Measurements from ENCODE around the gene CCDC92B.

DNA sequence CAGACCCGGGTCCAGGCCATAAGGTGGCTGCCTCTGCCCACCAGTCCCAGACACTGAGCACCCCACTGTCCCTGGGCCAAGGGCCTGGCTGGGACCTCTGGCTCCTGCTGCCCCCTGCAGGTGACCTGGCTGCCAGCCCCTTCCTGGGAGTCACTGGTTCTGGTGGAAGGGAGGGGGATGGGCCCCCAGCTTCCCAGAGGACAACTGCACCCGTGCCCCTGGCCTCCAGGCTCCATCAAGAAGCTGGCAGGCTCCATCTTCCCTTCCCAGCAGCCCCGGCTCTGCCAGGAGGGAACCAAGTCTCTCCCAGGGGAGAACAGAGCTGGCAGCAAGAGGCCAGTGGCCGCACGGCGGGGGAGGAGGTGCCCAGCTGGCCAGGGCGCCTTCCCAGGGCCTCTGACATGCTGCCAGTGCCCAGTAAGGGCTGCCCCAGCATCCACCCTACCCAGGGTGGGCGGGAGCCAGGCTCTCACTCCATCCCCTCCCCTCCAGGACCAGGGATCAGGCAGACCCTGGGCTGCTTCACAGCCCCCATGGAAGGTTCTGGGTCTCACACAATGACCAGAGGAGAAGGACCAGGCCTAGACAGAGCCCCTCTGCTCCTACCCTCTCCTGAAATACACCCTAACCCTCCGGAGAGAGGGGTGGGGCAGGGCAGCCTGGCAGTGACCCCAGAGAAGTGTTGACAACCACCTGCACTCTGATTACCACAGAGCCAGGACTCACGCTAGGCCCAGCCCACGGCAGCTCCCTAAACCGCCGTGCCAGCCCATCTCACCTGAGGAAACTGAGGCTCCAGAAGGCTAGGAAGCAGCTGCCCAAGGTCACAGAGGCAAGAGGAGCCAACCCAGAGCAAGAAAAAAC, 41.5 kb downstream of the CCDC92B start:
- TF ChIP-seq, protein P1, sequence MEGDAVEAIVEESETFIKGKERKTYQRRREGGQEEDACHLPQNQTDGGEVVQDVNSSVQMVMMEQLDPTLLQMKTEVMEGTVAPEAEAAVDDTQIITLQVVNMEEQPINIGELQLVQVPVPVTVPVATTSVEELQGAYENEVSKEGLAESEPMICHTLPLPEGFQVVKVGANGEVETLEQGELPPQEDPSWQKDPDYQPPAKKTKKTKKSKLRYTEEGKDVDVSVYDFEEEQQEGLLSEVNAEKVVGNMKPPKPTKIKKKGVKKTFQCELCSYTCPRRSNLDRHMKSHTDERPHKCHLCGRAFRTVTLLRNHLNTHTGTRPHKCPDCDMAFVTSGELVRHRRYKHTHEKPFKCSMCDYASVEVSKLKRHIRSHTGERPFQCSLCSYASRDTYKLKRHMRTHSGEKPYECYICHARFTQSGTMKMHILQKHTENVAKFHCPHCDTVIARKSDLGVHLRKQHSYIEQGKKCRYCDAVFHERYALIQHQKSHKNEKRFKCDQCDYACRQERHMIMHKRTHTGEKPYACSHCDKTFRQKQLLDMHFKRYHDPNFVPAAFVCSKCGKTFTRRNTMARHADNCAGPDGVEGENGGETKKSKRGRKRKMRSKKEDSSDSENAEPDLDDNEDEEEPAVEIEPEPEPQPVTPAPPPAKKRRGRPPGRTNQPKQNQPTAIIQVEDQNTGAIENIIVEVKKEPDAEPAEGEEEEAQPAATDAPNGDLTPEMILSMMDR (IDR thresholded peaks at IDR 0.05; ENCODE audit: poor library complexity): peak; percentile 31
- no peak for TF ChIP-seq EZH2 (IDR thresholded peaks at IDR 0.05; ENCODE audit: borderline replicate concordance)
